VCaP (cell line): ENCODE results near the gene NCOA1.

ENCODE experiments used
- H3K27ac ChIP-seq: fragments of 450-650 bp; 2 replicates; pipeline ENCODE4 v1.5.1; 2017
- CTCF ChIP-seq: fragments of 450-650 bp; conservative IDR thresholded peaks from 2 replicates; pipeline ENCODE4 v1.5.1; 2017; ENCODE audit warnings: mild to moderate bottlenecking, moderate library complexity

Gene NCOA1

DNA sequence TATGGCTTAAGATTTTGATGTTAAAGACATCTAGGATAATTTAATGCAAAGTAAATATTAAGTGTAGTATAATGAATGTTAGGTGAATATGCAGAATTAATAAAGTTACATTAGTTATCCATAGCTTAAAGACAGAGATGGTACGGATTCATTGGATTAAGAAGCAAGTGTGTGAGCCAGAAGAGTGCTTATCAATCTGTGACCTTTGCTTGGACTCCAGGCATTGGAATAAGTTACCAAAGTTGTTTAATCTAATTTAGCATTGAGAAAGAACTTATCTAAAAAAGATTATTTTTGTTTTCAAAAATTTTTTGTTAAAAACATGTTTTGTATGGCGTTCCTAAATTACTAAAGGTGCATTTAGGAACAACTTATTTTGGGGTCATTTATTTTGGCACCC lies 23.8 kb downstream of the NCOA1 start:
- TF ChIP-seq CTCF = no peak
- no peak overlapping the region for H3K27ac ChIP-seq

DNA sequence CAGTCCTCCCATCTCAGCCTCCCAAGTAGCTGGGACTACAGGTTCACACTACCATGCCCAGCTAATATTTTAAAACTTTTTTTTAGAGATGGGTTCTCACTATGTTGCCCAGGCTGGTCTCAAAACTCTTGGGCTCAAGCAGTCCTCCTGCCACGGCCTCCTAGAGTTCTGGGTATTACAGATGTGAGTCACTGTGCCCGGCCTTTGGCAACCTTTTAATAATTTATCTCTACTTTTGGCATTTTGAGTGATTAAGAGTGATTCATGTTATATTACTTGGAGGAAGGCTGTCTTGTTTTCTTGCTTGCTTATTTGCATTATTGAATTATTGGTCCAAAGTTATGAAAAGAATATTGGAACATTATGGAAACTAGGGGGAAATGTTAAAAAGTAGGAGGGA lies 24.3 kb downstream of the NCOA1 start:
- H3K27ac ChIP-seq = no peak overlapping the region
- no peak for TF ChIP-seq CTCF

GRCh38 chr2:24515831-24516230 lies 24.8 kb downstream of the NCOA1 start:
- TF ChIP-seq CTCF = no peak

DNA sequence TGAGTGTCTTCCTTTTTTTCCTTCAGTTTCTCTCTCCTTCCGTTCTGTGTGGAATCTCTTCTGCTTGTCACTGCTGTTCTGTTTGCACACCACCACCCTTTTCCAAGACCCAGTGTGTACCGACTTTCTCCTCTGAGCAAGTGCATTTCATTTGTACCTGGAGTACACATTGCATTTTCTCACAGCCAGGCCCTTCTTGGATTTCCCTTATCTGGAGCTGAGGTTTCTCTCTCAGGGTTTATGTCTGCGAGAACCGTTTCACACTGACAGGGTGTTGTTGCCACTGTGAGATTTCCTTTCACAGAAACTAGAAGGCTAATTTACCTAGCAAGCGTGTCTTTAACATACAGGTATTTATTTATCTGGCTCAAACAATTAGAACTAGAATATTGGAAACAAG lies 26.2 kb downstream of the NCOA1 start:
- TF ChIP-seq CTCF = no peak
- H3K27ac ChIP-seq = peak overlapping the region; percentile 55

More at GRCh38 chr2:24515831-24516230, 24.8 kb downstream of the NCOA1 start:
- no peak overlapping the region for H3K27ac ChIP-seq

GRCh38 chr2:24520175-24520574 lies 29.1 kb downstream of the NCOA1 start:
- no peak for TF ChIP-seq CTCF
- H3K27ac ChIP-seq = no peak overlapping the region

DNA sequence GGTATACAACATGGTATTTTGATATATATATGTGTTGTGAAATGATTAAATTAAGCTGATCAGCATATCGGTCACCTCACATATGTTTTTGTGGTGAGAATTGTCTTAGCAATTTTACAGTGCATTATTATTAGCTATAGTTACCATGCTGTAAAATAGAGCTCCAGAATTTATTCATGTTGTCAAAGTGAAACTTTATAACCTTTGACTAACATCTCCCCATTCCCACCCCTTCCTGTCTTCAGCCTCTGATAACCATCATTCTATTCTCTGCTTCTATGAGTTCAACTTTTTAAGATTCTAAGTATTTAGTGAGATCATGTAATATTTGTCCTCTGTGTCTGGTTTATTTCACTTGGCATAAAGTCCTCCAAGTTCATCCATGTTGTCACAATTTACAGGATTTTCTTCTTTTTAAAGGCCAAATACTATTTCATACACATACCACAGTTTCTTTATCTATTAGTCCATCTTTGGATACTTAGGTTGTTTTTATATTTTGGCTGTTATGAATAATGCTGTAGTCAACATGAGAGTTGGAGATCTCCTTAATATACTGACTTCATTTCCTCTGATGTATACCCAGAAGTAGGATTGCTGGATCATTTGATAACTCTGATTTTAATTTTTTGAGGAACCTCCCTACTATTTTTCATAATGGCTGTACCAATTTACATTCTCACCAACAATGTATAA lies 30.3 kb downstream of the NCOA1 start:
- TF ChIP-seq CTCF = no peak
- no peak overlapping the region for H3K27ac ChIP-seq

- H3K27ac ChIP-seq = no peak overlapping the region
- no peak for TF ChIP-seq CTCF
These were observed 31.1 kb downstream of the NCOA1 start for GRCh38 chr2:24521975-24522639.
